Measurements from ENCODE around the gene TNS3.

The TNS3 gene

DNA sequence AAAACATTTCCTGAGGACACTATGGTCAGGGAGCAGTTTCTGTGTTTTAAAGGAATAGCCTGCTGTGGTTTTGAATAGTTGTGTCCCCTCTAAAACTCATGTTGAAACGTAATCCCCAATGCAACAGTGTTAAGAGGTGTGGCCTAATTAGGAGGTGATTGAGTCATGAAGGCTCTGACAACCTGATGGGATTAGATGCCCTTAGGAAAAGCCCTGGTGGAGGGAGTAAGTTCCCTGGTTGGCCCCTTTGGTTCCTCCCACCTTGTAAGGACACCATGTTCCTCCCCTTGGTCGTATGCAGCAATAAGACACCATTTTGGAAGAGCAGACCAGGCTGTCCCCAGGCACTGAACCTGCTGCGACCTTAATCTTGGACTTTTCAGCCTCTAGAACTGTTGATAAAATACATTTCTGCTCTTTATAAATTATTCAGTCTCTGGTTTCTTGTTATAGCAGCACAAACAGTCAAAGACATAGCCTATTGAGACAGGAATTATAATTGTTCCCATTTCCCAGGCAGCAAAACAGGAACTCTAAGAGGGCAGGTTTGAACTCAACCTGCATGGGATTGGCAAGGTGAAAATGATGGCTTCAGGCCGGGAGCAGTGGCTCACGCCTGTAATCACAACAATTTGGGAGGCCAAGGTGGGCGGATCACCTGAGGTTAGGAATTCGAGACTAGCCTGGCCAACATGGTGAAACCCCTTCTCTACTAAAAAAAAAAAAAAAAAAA lies 20.5 kb upstream of the TNS3 start:
- no peak for TF ChIP-seq CTCF (IDR thresholded peaks at IDR 0.05; ENCODE audit: control extremely low read depth, extremely low read depth, low read depth, missing control alignments)
- no peak for DNase-seq (ENCODE audit: extremely low spot score)
- ChIA-PET CTCF (no interaction called here), POLR2A (no interaction called here)

DNA sequence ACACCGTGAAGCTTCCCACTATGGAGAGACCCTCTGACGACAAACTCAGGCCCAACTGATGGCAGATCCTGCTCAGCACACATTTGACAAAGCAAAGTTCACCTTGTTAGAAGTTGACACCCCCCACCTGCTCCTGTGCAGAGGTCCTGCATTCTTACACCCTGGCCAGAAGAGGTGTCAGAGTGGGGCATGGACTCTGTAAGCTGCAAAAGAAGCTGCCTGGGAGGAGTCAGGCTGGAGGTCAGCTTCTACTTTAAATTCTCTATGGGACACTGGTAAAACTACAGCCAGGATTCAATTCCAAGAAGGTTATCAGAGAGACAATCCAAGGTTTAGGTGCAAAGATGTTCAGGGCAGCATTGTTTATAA lies 20.0 kb upstream of the TNS3 start:
- no peak for TF ChIP-seq CTCF (IDR thresholded peaks at IDR 0.05; ENCODE audit: control extremely low read depth, extremely low read depth, low read depth, missing control alignments)
- ChIA-PET POLR2A (no interaction called here), CTCF (no interaction called here)
- no peak for DNase-seq (ENCODE audit: extremely low spot score)

GRCh38 chr7:47601119-47601880 lies 19.4 kb upstream of the TNS3 start:
- TF ChIP-seq CTCF (IDR thresholded peaks at IDR 0.05; ENCODE audit: control extremely low read depth, extremely low read depth, low read depth, missing control alignments), result no peak
- ChIA-PET POLR2A (no interaction called here), CTCF (no interaction called here)
- no peak for DNase-seq (ENCODE audit: extremely low spot score)

DNA sequence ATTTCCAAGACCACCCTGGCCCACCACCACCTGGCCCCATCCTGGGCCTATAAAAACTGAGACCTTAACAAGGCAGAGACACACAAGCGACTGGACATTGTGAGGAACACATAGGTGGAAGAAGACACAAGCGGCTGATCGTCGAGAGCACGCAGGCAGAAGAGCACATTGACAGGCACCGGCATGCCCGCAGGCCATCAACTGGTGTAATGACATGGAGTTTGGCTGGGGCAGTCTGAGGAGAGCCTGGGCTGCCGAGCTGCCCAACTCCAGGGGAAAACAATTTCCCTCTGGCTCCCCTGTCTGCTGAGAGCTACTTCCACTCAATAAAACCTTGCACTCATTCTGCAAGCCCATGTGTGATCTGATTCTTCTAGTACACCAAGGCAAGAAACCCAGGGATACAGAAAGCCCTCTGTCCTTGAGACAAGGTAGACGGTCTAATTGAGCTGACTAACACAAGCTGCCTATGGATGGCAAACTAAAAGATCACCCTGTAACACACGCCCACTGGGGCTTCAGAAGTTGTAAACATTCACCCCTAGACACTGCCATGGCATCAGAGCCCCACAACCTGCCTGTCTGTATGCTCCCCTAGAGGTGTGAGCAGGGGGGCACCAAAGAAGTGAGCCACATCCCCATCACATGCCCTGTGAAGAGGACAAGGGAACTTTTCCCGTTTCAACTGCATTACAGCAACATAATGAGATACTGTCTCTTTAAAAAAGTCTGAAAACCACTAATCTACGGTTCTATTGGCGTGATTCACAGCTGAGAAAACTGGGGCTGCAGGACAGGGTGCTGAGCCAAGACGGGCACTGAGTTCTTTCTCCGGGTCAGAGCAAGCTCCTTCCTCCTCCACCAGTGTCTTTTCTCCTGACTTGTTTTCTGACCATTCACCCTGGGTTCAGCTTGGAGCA lies 18.5 kb upstream of the TNS3 start:
- CTCF ChIA-PET, result interaction anchor here (1.0 kb wide), 1 partner anchor 10 kb away, joined by 4 read pairs; no protein-coding TSS in a partner anchor
- no peak for TF ChIP-seq CTCF (IDR thresholded peaks at IDR 0.05; ENCODE audit: control extremely low read depth, extremely low read depth, low read depth, missing control alignments)
- POLR2A ChIA-PET, result no interaction called here
- DNase-seq (ENCODE audit: extremely low spot score), result no peak

DNA sequence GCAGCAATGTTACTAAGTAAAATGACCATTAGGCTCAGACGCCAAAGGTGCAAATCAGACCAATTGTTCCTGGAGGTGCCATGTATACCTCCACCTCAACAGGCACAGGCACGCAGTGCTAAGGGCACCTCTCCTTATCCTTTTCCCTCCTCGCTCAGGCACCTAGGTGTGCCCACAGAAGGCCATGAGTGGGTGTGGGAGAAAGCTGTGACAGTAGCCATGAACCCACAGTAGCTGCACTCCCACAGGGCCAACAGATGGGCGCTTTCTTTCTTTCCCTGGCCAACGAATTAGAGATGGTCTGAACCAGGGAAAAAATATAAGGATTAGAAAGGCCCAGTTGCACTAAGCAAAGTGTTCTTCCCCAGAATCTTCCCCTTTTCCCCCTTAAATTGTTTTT lies 15.5 kb upstream of the TNS3 start:
- POLR2A ChIA-PET, result no interaction called here
- DNase-seq (ENCODE audit: extremely low spot score), result no peak

More for the DNA sequence above, 15.5 kb upstream of the TNS3 start:
- CTCF ChIA-PET, result no interaction called here
- no peak for TF ChIP-seq CTCF (IDR thresholded peaks at IDR 0.05; ENCODE audit: control extremely low read depth, extremely low read depth, low read depth, missing control alignments)

Data from GM10248 (cell line).